Stimulated activated CD4-positive, alpha-beta T cell treated with anti-CD3 and anti-CD28 coated beads, TNF-alpha, amount 100 ng/mL, for 24 hours (primary cell): ENCODE data around the gene MYBPC1.
"Not testable (repeated sequence)": the region's sequence is repeated elsewhere in the genome, so short reads cannot be mapped to it uniquely, and the experiment has no call there.

Experiments used
- DNase-seq, 3 experiments: peaks; one replicate each; pipeline ENCODE4 v3.0.0-alpha.2; 2020; ENCODE audit warnings: low read depth in 3 of 3

MYBPC1 gene, protein sequence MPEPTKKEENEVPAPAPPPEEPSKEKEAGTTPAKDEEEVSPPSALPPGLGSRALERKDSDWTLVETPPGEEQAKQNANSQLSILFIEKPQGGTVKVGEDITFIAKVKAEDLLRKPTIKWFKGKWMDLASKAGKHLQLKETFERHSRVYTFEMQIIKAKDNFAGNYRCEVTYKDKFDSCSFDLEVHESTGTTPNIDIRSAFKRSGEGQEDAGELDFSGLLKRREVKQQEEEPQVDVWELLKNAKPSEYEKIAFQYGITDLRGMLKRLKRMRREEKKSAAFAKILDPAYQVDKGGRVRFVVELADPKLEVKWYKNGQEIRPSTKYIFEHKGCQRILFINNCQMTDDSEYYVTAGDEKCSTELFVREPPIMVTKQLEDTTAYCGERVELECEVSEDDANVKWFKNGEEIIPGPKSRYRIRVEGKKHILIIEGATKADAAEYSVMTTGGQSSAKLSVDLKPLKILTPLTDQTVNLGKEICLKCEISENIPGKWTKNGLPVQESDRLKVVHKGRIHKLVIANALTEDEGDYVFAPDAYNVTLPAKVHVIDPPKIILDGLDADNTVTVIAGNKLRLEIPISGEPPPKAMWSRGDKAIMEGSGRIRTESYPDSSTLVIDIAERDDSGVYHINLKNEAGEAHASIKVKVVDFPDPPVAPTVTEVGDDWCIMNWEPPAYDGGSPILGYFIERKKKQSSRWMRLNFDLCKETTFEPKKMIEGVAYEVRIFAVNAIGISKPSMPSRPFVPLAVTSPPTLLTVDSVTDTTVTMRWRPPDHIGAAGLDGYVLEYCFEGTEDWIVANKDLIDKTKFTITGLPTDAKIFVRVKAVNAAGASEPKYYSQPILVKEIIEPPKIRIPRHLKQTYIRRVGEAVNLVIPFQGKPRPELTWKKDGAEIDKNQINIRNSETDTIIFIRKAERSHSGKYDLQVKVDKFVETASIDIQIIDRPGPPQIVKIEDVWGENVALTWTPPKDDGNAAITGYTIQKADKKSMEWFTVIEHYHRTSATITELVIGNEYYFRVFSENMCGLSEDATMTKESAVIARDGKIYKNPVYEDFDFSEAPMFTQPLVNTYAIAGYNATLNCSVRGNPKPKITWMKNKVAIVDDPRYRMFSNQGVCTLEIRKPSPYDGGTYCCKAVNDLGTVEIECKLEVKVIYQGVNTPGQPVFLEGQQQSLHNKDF

GRCh38 chr12:101594700-101595099 is at the start of gene MYBPC1:
Gene MYBPC1 (plus strand): TSS chr12:101594971. CDS start chr12:101595071, 100 bp downstream.
- DNase-seq: no peak

DNA sequence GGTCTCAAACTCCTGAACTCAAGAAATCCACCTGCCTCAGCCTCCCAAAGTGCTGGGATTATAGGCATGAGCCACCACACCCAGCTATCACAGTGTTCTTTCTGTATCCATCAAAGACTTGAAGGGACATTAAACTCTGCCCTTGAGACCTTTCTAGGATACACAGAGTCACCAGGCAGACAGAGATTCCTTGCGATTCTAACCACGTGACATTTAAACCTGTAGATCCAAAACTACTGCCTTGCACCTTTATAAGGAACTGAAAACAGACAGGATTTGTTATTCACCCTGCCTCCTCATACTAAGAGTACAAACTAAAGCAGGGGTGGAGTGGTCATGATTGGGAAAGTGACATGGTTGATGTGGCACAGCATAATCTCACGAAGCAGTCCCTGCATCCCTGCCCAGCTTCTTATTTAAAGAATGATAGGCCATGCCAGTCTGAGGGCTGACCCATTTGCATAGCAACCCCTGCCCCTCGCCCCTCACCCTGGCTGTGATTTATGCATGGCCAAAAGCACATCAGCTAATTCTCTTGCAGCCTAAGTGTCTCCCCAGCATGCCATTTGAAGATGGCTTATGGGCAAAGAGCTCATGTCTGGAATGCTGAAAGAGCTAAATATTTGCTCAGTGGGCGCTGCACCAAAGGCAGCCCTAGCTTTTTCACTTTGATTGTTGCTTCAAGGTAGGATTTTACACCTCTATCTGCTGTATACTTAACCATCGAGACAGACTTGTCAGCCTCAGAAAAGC is 43.2 kb upstream of the MYBPC1 start:
- DNase-seq: no peak

- DNase-seq: no peak
These were observed 42.5 kb upstream of the MYBPC1 start for GRCh38 chr12:101552277-101552676.

DNA sequence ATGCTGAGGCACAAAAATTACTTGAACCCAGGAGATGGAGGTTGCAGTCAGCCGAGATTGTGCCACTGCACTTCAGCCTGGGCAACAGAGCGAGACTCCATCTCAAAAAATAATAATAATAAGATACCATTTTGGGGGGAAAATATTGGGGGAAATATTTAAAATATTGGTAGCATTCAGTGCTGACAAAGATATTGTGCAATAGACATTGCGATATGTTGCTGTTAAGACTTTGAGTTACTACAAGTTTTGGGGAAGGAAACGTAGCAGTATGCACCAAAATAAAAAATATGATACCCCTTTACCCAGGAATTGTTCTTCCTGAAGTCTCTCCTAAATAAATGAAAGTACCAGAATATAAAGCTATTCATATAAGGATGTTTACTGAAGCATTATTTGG is 37.7 kb upstream of the MYBPC1 start:
- DNase-seq: no peak

GRCh38 chr12:101558726-101559125 is 36.0 kb upstream of the MYBPC1 start:
- not testable (repeated sequence) for DNase-seq

- no peak for DNase-seq
These were observed 31.6 kb upstream of the MYBPC1 start for GRCh38 chr12:101563212-101563611.

DNA sequence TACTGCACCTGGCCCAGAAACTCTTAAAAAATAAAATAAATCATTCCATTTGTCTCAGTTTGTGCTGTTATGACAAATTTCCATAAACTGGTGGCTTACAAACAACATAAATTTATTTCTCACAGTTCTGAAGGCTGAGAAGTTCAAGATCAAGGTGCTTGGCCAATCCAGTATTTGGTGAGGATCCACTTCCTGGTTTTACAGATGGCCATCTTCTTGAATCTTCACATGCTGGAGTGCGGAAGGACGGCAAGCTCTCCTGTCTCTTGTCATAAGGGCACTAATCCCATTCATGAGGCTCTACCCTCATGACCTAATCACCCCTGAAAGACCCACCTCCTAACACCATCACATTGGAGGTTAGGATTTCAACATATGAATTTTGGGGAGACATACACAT is 29.9 kb upstream of the MYBPC1 start:
- no peak for DNase-seq

- peak in 2 of 3 experiments; percentile 3 to 9 for DNase-seq
These were observed 28.5 kb upstream of the MYBPC1 start for GRCh38 chr12:101566318-101566717.

- no peak for DNase-seq
These were observed 26.9 kb upstream of the MYBPC1 start for GRCh38 chr12:101567918-101568317.

DNA sequence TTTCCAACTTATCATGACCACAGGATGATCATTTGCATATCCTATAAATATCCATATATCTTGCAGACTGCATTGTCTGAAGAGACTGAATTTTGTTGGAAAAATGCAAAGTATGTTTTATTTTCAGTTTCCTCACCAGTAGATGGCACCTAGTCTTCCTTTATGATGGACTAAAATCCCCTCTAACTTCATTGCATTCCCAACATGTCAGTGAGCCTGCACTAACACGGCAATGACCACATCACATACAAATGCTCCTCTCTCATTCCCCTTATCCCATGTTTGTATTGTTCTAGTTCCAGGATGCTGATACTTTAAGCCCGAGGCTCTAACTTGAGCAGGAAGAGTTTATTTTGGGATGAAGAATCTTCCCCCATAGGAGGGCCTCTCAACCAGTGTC is 24.7 kb upstream of the MYBPC1 start:
- no peak for DNase-seq

- DNase-seq: no peak
These were observed 23.7 kb upstream of the MYBPC1 start for GRCh38 chr12:101571105-101571504.

DNA sequence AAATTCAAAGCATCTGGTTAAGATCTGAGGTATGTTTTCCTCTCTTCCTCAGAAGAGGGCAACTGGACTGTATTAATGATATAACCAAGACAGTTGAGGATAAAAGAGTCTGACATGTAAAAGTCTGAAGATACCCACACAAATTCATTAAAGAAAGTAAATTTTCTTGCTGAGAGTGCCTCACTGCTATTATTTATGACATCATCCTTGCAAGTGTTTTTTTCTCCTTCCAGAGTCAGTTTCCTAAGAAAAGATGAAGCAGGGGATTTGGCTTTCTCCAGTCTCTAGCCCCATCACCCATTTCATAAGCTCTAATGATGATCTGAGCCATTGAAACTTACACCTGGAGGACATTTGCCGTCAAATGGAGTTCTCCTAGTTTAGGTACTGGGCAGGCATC is 21.0 kb upstream of the MYBPC1 start:
- DNase-seq: no peak

- no peak for DNase-seq
These were observed 16.4 kb upstream of the MYBPC1 start for GRCh38 chr12:101578417-101578816.

- no peak for DNase-seq
These were observed 13.6 kb upstream of the MYBPC1 start for GRCh38 chr12:101581190-101581589.

DNA sequence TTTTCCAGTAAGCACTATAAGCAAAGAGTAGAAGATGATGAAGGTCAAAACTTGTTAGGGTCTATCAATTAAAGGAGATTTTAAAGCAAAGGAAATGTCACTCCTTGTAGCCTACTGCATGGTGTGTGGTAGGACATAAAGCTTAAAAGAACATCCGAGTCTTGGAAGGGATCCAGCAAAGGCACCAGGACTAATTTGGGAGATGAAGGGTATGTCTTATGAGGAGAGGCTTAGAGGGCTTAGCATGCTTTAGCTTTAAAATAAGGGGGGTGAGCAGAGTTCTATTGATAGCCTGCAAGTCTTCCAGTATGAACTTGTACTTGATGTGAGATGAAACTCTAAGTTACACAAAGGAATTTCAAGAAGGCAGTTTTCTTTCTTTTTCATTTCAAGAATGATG is 11.8 kb upstream of the MYBPC1 start:
- DNase-seq: no peak

DNA sequence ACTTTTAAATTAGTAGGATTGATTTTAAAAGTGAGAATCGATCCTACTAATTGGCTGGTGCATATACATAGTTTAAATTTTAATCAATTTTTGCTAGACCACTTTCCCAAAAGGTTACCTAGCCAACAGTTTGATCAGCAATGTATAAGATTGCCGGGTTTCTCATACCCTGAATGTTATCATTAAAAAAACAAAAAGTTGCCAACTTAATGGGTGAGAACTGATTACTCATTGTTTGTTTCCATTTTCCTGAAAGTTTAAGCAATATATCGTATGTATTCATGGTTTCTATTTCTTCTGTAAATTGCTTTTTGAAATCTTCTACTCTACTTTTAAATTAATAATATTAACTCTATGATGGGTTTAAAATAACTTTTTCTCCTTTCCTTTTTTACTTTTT is 4.4 kb upstream of the MYBPC1 start:
- no peak for DNase-seq

DNA sequence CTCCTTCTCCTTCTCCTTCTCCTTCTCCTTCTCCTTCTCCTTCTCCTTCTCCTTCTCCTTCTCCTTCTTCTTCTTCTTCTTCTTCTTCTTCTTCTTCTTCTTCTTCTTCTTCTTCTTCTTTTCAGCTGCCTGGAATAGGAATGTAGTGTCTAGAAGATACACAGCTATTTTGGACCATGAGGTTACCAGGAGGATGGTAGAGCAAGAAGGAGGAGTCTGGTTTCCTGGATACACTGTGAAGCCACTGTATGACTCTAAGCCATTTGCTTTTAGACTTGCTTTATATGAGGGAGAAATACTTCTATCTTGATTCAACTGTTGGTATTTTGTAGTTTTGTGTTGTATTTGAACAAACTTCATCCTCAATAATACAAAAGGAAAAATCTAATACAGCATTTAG is 3.0 kb upstream of the MYBPC1 start:
- DNase-seq: no peak

DNA sequence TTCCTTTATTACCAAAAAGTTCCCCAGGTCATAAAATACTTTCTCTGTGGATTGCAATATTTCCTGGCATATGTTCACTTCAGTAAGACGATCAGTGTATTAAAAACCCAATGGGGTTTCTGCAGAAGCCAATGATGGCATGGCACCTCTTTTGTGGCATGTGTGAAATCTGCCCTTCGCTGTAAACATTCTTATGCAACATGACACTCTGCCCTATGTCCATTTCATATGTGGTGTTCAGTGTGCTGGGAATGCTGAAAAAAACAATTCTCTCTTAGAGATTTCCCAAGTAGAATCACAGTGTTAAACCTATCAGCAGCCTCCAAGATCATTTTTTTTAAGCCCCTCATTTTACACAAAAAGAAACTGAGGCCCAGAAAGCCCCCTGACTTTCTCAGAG is 2.3 kb upstream of the MYBPC1 start:
- DNase-seq: no peak

DNA sequence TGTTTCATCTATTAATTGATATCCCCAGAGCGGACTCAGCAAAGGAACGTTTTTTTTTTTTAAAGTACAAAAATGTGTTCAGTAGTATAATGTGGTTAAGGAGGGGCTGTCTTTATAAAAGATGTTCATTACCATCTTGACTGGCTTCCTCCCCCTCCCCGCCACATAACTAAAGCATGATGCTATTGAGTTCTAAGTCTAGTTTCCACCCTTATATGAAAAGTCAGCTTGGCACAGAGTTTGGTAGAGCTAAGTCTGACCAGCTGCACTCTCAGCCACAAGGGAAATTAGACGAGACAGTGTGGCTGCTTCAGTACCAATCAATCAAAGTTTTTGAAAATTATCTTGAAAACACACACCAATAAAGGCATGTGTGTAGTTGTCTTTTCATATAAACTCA is 1.9 kb upstream of the MYBPC1 start:
- DNase-seq: no peak

- DNase-seq: no peak
These were observed 1.4 kb downstream of the MYBPC1 start for GRCh38 chr12:101596172-101596571.

- DNase-seq: no peak
These were observed 2.4 kb downstream of the MYBPC1 start for GRCh38 chr12:101597164-101597563.

GRCh38 chr12:101598483-101598882 is 3.7 kb downstream of the MYBPC1 start:
- DNase-seq: no peak
